22Rv1 (cell line): ENCODE results near the gene QTRT2.

Experiments
- ZFX ChIP-seq: fragments of 450-650 bp; IDR thresholded peaks from 2 replicates; pipeline ENCODE4 v1.6.1; 2017; ENCODE audit warnings: antibody characterized with exemption, borderline replicate concordance
- TF ChIP-seq, protein P1 (sequence below): fragments of 450-650 bp; IDR thresholded peaks from 2 replicates; pipeline ENCODE4 v1.5.1; 2017; ENCODE audit warnings: mild to moderate bottlenecking

DNA sequence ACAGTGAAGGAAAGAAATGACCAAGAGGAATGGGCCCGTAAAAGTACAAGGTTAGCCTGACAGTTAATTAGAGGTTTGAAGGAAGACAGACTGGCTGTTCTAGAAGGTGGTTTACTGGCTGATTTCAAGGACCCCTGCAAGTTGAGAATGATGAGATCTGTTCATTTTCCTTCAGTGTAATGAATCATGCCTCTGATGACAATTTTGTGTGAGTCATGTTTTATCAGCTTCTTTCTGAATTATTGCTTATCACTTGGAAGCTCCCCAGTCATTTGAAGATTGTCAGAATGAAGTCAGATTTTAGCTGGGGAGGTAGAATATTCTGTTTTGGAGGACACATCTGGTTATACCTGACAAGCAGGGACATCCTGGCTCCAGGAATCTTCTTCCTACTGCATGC is 71.7 kb downstream of the QTRT2 start:
- TF ChIP-seq, protein P1, sequence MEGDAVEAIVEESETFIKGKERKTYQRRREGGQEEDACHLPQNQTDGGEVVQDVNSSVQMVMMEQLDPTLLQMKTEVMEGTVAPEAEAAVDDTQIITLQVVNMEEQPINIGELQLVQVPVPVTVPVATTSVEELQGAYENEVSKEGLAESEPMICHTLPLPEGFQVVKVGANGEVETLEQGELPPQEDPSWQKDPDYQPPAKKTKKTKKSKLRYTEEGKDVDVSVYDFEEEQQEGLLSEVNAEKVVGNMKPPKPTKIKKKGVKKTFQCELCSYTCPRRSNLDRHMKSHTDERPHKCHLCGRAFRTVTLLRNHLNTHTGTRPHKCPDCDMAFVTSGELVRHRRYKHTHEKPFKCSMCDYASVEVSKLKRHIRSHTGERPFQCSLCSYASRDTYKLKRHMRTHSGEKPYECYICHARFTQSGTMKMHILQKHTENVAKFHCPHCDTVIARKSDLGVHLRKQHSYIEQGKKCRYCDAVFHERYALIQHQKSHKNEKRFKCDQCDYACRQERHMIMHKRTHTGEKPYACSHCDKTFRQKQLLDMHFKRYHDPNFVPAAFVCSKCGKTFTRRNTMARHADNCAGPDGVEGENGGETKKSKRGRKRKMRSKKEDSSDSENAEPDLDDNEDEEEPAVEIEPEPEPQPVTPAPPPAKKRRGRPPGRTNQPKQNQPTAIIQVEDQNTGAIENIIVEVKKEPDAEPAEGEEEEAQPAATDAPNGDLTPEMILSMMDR: no peak
- TF ChIP-seq ZFX: no peak
